K562 (cell line): ENCODE data around the gene C13orf46.

ENCODE experiments used
- FOXA3 ChIP-seq, 2 experiments: fragments of 450-650 bp in 1 of 2; sonication (generic) in 1 of 2; formaldehyde crosslinking; IDR thresholded peaks in 1 of 2; conservative IDR thresholded peaks in 1 of 2; 2 replicates each; pipeline versions ENCODE4 v1.4.0 to v1.8.0; 2020 to 2022; ENCODE audit warnings: mild to moderate bottlenecking in 2 of 2, missing genetic modification reagents in 1 of 2
- L3MBTL2 ChIP-seq: fragments of 450-650 bp; IDR thresholded peaks from 2 replicates; pipeline ENCODE4 v1.6.1; 2016; ENCODE audit warnings: mild to moderate bottlenecking, moderate library complexity
- MAFG ChIP-seq: fragments of 450-650 bp; conservative IDR thresholded peaks from 2 replicates; pipeline ENCODE4 v1.6.1; 2016; ENCODE audit warnings: missing genetic modification characterization, missing compliant biosample characterization
- MEF2D ChIP-seq: conservative IDR thresholded peaks from 2 replicates; pipeline ENCODE4 v1.6.1; 2016; ENCODE audit warnings: low read depth, missing genetic modification characterization, missing compliant biosample characterization
- MIER1 ChIP-seq: fragments of 450-650 bp; IDR thresholded peaks from 2 replicates; pipeline ENCODE4 v1.6.1; 2016; ENCODE audit warnings: antibody characterized with exemption, mild to moderate bottlenecking, low read depth
- NR1H2 ChIP-seq: sonication (generic); formaldehyde crosslinking; IDR thresholded peaks from 2 replicates; pipeline ENCODE4 v1.4.0; 2020; ENCODE audit warnings: mild to moderate bottlenecking, missing genetic modification reagents
- POLR2AphosphoS5 ChIP-seq: IDR thresholded peaks from 2 replicates; pipeline ENCODE4 v1.6.1; 2011; ENCODE audit warnings: mild to moderate bottlenecking, low read depth, low read length, moderate library complexity; ENCODE audit not compliant: control insufficient read depth, insufficient read depth
- SIRT6 ChIP-seq: IDR thresholded peaks from one replicate; pipeline ENCODE4 v1.6.1; 2012; ENCODE audit warnings: low read depth, mild to moderate bottlenecking, control low read depth, inconsistent platforms, low read length, moderate library complexity
- TCF7L2 ChIP-seq: fragments of 150-350 bp; IDR thresholded peaks from 2 replicates; pipeline ENCODE4 v1.6.1; 2016; ENCODE audit warnings: low read depth, mild to moderate bottlenecking, low read length, moderate library complexity
- USF2 ChIP-seq: sonication (generic); formaldehyde crosslinking; IDR thresholded peaks from 2 replicates; pipeline ENCODE4 v1.5.0; 2020; ENCODE audit warnings: missing genetic modification reagents
- ZBTB8A ChIP-seq: fragments of 450-650 bp; IDR thresholded peaks from 2 replicates; pipeline ENCODE4 v1.6.1; 2018; ENCODE audit warnings: mild to moderate bottlenecking, moderate library complexity; ENCODE audit not compliant: partially characterized antibody
- ZNF212 ChIP-seq: fragments of 450-650 bp; formaldehyde crosslinking; IDR thresholded peaks from 2 replicates; pipeline ENCODE4 v1.4.0; 2020; ENCODE audit warnings: mild to moderate bottlenecking
- TF ChIP-seq, protein P1 (sequence below): sonication (generic); formaldehyde crosslinking; IDR thresholded peaks from 2 replicates; pipeline ENCODE4 v1.8.0; 2022; ENCODE audit warnings: mild to moderate bottlenecking, missing genetic modification reagents

GRCh38 chr13:114020750-114021463, 47.0 kb upstream of the C13orf46 start:
- TF ChIP-seq TCF7L2 (no peak), SIRT6 (no peak), USF2 (CRISPR knock-in tag) (no peak), MEF2D (tag) (no peak), ZNF212 (CRISPR knock-in tag) (no peak), FOXA3 (CRISPR knock-in tag; conservative IDR thresholded peaks at IDR 0.05 in 1 of 2, IDR thresholded peaks at IDR 0.05 in 1 of 2) (no peak), L3MBTL2 (no peak), NR1H2 (CRISPR knock-in tag) (no peak), ZBTB8A (no peak), MAFG (tag) (no peak), MIER1 (no peak), POLR2AphosphoS5 (no peak)
- TF ChIP-seq, protein P1, sequence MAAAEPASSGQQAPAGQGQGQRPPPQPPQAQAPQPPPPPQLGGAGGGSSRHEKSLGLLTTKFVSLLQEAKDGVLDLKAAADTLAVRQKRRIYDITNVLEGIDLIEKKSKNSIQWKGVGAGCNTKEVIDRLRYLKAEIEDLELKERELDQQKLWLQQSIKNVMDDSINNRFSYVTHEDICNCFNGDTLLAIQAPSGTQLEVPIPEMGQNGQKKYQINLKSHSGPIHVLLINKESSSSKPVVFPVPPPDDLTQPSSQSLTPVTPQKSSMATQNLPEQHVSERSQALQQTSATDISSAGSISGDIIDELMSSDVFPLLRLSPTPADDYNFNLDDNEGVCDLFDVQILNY (CRISPR knock-in tag): no peak
